ENCODE data around the gene CRNN.

Gene CRNN

DNA sequence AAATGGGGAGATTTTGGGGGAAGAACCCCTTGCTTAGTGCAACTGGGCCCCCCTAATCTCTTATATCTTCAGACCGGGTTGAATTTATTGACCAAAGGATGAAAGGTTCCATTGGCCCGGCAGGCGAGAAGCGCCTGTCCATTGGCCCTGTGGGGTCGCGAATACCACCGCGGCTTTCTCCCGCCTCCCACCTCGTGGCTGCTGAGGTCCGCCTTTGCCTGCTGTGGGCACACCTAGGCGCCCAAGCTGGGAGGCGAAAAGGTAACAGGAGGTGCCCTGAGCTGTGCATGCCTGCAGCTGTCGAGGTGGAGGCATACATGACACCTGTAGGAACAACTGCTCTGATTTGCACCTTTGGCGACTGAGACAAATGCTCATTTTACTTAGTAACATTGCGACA, 33.1 kb downstream of the CRNN start:
- no peak overlapping the region for H3K4me3 ChIP-seq (ENCODE audit: low read depth, low read length)
- no peak overlapping the region for H3K9ac ChIP-seq (ENCODE audit: low read depth, low read length)
- no peaks in the 10 kb centered on the region for H3K27me3 ChIP-seq (ENCODE audit: control insufficient read depth, insufficient read depth, low read length)
- no peaks in the 10 kb centered on the region for H3K4me1 ChIP-seq (ENCODE audit: control insufficient read depth, insufficient read depth, low read length)
- H3K36me3 ChIP-seq (ENCODE audit: control insufficient read depth, insufficient read depth, low read length) = no peaks in the 10 kb centered on the region
- peaks cover 6% of the 10 kb centered on the region for H3K9me3 ChIP-seq (ENCODE audit: control insufficient read depth, insufficient read depth, low read length)

DNA sequence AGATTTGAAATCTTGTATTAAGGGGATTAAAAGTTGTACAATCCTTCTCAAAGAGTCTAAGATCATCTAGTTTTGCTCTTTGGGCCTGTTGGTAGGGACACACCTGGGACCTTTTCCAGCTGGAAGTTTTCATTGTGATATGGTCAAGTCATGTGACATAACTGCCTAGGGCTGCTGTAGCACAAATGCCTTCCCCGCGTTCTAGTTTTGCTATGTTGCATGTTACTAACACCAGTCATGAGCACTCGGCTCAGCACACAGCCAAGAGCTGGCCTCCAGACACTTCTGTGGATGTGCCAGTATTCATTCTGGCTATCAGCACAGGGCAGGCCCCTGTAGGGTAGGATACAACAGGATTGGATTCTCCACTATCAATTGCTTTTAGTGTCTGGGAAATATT, 39.6 kb downstream of the CRNN start:
- H3K36me3 ChIP-seq (ENCODE audit: control insufficient read depth, insufficient read depth, low read length) = no peaks in the 10 kb centered on the region
- H3K4me1 ChIP-seq (ENCODE audit: control insufficient read depth, insufficient read depth, low read length) = no peaks in the 10 kb centered on the region
- no peak overlapping the region for H3K9ac ChIP-seq (ENCODE audit: low read depth, low read length)
- H3K9me3 ChIP-seq (ENCODE audit: control insufficient read depth, insufficient read depth, low read length) = peaks cover 4% of the 10 kb centered on the region
- no peaks in the 10 kb centered on the region for H3K27me3 ChIP-seq (ENCODE audit: control insufficient read depth, insufficient read depth, low read length)
- H3K4me3 ChIP-seq (ENCODE audit: low read depth, low read length) = no peak overlapping the region

DNA sequence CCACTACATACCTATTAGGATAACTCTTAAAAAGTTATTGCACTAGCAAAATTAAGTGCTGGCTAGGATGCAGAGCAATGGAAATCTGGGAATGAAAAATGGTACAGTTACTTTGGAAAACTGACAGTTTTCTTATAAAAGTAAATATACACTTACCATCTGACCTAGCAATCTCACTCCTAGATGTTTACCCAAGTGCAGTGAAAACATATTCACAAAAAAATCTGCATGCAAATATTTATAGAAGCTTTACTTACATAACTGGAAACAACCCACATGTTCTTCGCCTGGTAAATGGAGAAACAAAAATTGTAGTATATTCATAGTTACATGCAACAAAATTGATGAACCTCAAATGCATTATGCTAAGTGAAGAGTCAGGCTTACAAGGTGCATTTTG, 41.4 kb downstream of the CRNN start:
- Histone ChIP-seq H3K9me3 (ENCODE audit: control insufficient read depth, insufficient read depth, low read length) (peaks cover 4% of the 10 kb centered on the region), H3K4me3 (ENCODE audit: low read depth, low read length) (no peak overlapping the region), H3K27me3 (ENCODE audit: control insufficient read depth, insufficient read depth, low read length) (no peaks in the 10 kb centered on the region), H3K4me1 (ENCODE audit: control insufficient read depth, insufficient read depth, low read length) (no peaks in the 10 kb centered on the region), H3K36me3 (ENCODE audit: control insufficient read depth, insufficient read depth, low read length) (no peaks in the 10 kb centered on the region), H3K9ac (ENCODE audit: low read depth, low read length) (no peak overlapping the region)

DNA sequence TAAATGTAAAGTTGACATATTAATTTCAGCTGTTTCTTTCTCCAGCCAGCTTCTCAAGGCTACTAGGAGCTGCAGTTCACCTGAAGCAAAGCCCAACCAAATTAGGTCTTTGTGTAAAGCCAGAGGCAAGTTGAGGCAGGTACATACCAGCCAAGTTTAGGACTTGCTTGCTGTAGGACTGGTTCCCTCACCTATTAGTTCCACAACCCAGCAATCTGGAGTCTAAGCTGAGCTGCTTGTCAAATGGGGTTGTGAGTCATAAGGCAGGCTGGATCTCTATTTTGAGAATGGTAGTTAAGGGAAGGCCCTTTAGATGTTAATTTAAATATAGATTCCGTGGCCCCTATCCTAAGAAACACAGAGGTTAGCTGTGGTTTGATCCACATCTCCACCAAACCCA, 46.6 kb downstream of the CRNN start:
- H3K4me3 ChIP-seq (ENCODE audit: low read depth, low read length) = no peak overlapping the region
- no peaks in the 10 kb centered on the region for H3K4me1 ChIP-seq (ENCODE audit: control insufficient read depth, insufficient read depth, low read length)
- no peaks in the 10 kb centered on the region for H3K27me3 ChIP-seq (ENCODE audit: control insufficient read depth, insufficient read depth, low read length)
- H3K36me3 ChIP-seq (ENCODE audit: control insufficient read depth, insufficient read depth, low read length) = no peaks in the 10 kb centered on the region
- H3K9ac ChIP-seq (ENCODE audit: low read depth, low read length) = no peak overlapping the region
- peaks cover 7% of the 10 kb centered on the region for H3K9me3 ChIP-seq (ENCODE audit: control insufficient read depth, insufficient read depth, low read length)

DNA sequence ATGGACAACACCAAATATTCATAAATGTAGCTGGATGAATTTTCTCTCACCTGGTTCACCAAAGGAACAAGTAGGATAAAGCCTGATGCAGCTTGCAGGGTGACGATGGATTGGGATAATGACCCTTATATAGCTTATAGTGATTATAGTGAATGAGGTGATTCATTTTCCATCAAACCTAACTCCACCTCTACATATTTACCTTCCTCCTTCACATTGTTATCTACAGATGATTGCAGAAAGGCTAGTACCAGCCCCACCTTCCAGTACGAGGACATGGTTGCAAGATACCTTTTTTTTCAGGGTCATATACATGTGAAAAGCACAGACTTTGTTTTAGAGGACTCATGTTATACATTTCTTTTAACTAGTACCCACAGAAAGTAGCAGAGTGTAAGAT, 54.2 kb downstream of the CRNN start, which contains the start of gene FLG2:
Gene FLG2, minus strand, starts transcription at position 101 of the 400 bp plus-strand sequence. CDS start 1,122 bp downstream, outside the sequence.
- Histone ChIP-seq H3K36me3 (ENCODE audit: control insufficient read depth, insufficient read depth, low read length) (no peaks in the 10 kb centered on the region), H3K27me3 (ENCODE audit: control insufficient read depth, insufficient read depth, low read length) (no peaks in the 10 kb centered on the region), H3K9me3 (ENCODE audit: control insufficient read depth, insufficient read depth, low read length) (peaks cover 16% of the 10 kb centered on the region), H3K4me3 (ENCODE audit: low read depth, low read length) (no peak within 1 kb of the TSS), H3K4me1 (ENCODE audit: control insufficient read depth, insufficient read depth, low read length) (no peaks in the 10 kb centered on the region), H3K9ac (ENCODE audit: low read depth, low read length) (no peak within 1 kb of the TSS)
